HL-60 (cell line): ENCODE measurements around the gene KIF3C.

Experiments
- DNase-seq, 2 experiments: peaks; one replicate each; pipeline ENCODE4 v3.0.0-alpha.2; 2010 to 2020; ENCODE audit warnings: low read depth in 1 of 2, low spot score in 1 of 2
- H3K27ac ChIP-seq: fragments of 250-450 bp; sonication (Bioruptor Pico); replicated peaks from 2 replicates; pipeline ENCODE4 v1.5.1; 2020; ENCODE audit warnings: mild to moderate bottlenecking, moderate library complexity
- H3K27me3 ChIP-seq: fragments of 250-450 bp; sonication (Bioruptor Pico); 2 replicates; pipeline ENCODE4 v1.5.1; 2021; ENCODE audit warnings: mild to moderate bottlenecking, moderate library complexity; ENCODE audit not compliant: insufficient read depth, poor library complexity, severe bottlenecking
- H3K4me3 ChIP-seq: replicated peaks from 2 replicates; pipeline ENCODE4 v1.5.1; 2011; ENCODE audit warnings: mild to moderate bottlenecking, control low read depth, low read length; ENCODE audit not compliant: insufficient read depth
- CTCF ChIP-seq: IDR thresholded peaks from one replicate; pipeline ENCODE4 v1.5.1; 2011; ENCODE audit warnings: low read length, control low read depth, inconsistent platforms; ENCODE audit not compliant: insufficient read depth
- GABPA ChIP-seq: IDR thresholded peaks from 2 replicates; pipeline ENCODE4 v1.6.1; 2012; ENCODE audit warnings: low read depth
- POLR2AphosphoS5 ChIP-seq: IDR thresholded peaks from 2 replicates; pipeline ENCODE4 v1.6.1; 2012; ENCODE audit warnings: low read depth
- REST ChIP-seq: IDR thresholded peaks from 2 replicates; pipeline ENCODE4 v1.6.1; 2012; ENCODE audit warnings: low read depth; ENCODE audit not compliant: insufficient replicate concordance
- SPI1 ChIP-seq: IDR thresholded peaks from 2 replicates; pipeline ENCODE4 v1.6.1; 2012; ENCODE audit warnings: low read depth, mild to moderate bottlenecking, borderline replicate concordance

Gene KIF3C

GRCh38 chr2:25988134-25988533 is 5.8 kb upstream of the KIF3C start:
- no peak for TF ChIP-seq GABPA
- no peak for TF ChIP-seq SPI1
- no peak for TF ChIP-seq REST
- TF ChIP-seq CTCF: no peak
- no peak for TF ChIP-seq POLR2AphosphoS5
- Histone ChIP-seq H3K27me3 (no peaks in the 10 kb centered on the region), H3K27ac (no peak overlapping the region), H3K4me3 (no peak overlapping the region)
- no peak for DNase-seq

GRCh38 chr2:25983735-25984134 is 1.4 kb upstream of the KIF3C start:
- no peak for DNase-seq
- TF ChIP-seq CTCF (no peak), GABPA (no peak), SPI1 (no peak), REST (no peak), POLR2AphosphoS5 (no peak)
- H3K27ac ChIP-seq: no peak overlapping the region

GRCh38 chr2:25982968-25983280 is 627 bp upstream of the KIF3C start:
- Histone ChIP-seq H3K4me3 (peak overlapping the region; percentile 85), H3K27ac (no peak overlapping the region), H3K27me3 (no peaks in the 10 kb centered on the region)
- TF ChIP-seq SPI1: no peak
- TF ChIP-seq GABPA: no peak
- TF ChIP-seq CTCF: no peak
- no peak for TF ChIP-seq REST
- TF ChIP-seq POLR2AphosphoS5: no peak
- no peak for DNase-seq

More at GRCh38 chr2:25983735-25984134, 1.4 kb upstream of the KIF3C start:
- Histone ChIP-seq H3K27me3 (no peaks in the 10 kb centered on the region), H3K4me3 (no peak overlapping the region)
